ENCODE results near the gene AP4M1. TPM values are rescaled to one million over a fixed set of nuclear protein-coding genes. Genes with fewer than 3 reads are reported as not detected.

The AP4M1 gene
- total RNA-seq, 4 donors from 2014 or later = 5.0 to 52.0 (median 33.6) TPM

DNA sequence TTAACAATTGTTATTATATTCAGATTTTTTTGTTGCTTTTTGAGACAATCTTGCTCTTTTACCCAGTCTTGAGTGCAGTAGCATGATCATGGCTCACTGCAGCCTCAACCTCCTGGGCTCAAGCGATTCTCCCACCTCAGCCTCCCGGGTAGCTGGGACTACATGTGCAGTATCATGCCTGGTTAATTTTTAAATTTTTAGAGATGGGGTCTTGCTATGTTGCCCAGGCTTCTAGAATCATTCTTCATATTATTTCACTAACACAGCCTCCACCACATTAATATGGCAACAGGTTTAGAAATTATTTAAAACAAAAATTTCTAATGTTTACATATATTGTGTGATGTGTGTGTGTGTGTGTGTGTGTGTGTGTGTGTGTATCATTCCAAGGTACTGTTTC is 45.8 kb downstream of the AP4M1 start:
- Histone ChIP-seq H3K4me1 (peaks cover 0 to 11% of the 10 kb centered on the region in 2 donors), H3K27ac (no peak overlapping the region), H3K36me3 (no peaks in the 10 kb centered on the region), H3K4me3 (no peak overlapping the region), H3K9me3 (no peaks in the 10 kb centered on the region), H3K27me3 (no peaks in the 10 kb centered on the region)
- intact Hi-C loops (cut with DNase I; ENCODE audit: low total_unique reads) = no loop called here
- TF ChIP-seq POLR2A (IDR thresholded peaks at IDR 0.05) = no peak
- TF ChIP-seq, protein P1, sequence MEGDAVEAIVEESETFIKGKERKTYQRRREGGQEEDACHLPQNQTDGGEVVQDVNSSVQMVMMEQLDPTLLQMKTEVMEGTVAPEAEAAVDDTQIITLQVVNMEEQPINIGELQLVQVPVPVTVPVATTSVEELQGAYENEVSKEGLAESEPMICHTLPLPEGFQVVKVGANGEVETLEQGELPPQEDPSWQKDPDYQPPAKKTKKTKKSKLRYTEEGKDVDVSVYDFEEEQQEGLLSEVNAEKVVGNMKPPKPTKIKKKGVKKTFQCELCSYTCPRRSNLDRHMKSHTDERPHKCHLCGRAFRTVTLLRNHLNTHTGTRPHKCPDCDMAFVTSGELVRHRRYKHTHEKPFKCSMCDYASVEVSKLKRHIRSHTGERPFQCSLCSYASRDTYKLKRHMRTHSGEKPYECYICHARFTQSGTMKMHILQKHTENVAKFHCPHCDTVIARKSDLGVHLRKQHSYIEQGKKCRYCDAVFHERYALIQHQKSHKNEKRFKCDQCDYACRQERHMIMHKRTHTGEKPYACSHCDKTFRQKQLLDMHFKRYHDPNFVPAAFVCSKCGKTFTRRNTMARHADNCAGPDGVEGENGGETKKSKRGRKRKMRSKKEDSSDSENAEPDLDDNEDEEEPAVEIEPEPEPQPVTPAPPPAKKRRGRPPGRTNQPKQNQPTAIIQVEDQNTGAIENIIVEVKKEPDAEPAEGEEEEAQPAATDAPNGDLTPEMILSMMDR (IDR thresholded peaks at IDR 0.05) = no peak
- DNase-seq = no peak

DNA sequence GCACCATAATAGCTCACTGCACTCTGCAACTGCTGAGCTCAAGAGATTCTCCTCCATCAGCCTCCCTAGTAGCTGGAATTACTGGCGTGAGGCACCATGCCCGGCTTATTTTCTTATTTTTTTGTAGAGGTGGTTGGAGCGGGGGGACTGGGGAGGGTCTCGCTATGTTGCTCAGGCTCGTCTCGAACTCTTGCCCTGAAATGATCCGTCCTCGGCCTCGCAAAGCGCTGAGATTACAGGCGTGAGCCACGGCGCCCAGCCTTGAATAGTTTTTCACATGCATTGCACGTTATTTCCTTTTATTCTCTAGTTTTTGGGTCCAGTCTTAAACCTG is 46.7 kb downstream of the AP4M1 start:
- no peaks in the 10 kb centered on the region for H3K27me3 ChIP-seq
- no peak for TF ChIP-seq POLR2A (IDR thresholded peaks at IDR 0.05)
- TF ChIP-seq, protein P1 (IDR thresholded peaks at IDR 0.05) = no peak
- H3K4me3 ChIP-seq = peak overlapping the region; percentile 30 to 91
- intact Hi-C loops (cut with DNase I; ENCODE audit: low total_unique reads) = no loop called here
- no peaks in the 10 kb centered on the region for H3K36me3 ChIP-seq
- H3K9me3 ChIP-seq = no peaks in the 10 kb centered on the region
- H3K4me1 ChIP-seq = peaks cover 0 to 11% of the 10 kb centered on the region in 2 donors
- H3K27ac ChIP-seq = peak overlapping the region; percentile 74 to 85
- no peak for DNase-seq

DNA sequence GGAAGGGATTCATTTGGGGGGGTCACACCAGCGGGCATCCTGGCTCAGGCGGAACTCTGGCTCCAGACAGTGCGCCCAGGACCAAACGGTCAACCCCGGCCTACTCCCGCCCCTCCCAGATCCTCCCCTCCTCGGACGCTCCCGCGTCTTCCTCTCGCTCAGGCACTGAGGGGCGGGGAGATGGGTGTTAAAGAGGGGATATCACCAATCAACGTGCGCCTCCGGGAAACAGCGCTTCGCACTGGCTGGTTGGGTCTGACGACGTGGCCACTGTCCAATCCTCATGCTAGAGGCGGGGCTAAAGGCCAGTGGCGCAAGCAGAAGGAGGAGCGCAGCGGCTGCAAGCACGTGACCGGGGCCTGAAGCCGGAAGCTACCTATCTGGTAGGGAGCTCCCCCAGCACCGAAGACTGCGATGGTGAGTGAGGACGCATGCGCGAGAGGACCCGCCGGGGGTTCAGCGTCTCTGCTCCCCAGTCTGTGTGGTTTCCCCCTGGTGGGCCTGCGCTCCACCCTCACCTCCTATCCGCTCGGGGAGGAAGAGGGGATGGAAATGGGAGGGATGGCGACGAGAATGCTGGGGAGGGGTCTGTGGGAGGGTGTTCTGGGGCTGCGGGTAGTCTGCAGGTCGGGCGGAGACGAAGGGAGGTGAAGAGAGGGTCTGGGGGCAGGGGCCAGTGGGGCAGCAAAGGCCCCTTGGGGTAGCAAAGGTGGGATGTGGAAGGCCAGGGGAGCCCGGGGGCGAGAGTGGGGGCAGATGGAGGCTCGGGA is 47.3 kb downstream of the AP4M1 start, which contains the start of gene LAMTOR4:
Gene LAMTOR4, plus strand, starts transcription at position 360 of the 770 bp plus-strand sequence. Its CDS starts 55 bp downstream, at position 415.
- H3K4me3 ChIP-seq = peak within 1 kb of the TSS; percentile 71 to 91
- peak within 1 kb of the TSS; percentile 90 to 92 for H3K27ac ChIP-seq
- H3K9me3 ChIP-seq = no peaks in the 10 kb centered on the region
- no peaks in the 10 kb centered on the region for H3K27me3 ChIP-seq
- H3K4me1 ChIP-seq = peaks cover 0 to 11% of the 10 kb centered on the region in 2 donors
- intact Hi-C loops (cut with DNase I; ENCODE audit: low total_unique reads) = no loop called here
- DNase-seq = peak; percentile 99
- no peaks in the 10 kb centered on the region for H3K36me3 ChIP-seq
- TF ChIP-seq, protein P1 (IDR thresholded peaks at IDR 0.05) = peak in 2 of 4 experiments; percentile 4 to 9
- peak; percentile 73 to 91 for TF ChIP-seq POLR2A (IDR thresholded peaks at IDR 0.05)

DNA sequence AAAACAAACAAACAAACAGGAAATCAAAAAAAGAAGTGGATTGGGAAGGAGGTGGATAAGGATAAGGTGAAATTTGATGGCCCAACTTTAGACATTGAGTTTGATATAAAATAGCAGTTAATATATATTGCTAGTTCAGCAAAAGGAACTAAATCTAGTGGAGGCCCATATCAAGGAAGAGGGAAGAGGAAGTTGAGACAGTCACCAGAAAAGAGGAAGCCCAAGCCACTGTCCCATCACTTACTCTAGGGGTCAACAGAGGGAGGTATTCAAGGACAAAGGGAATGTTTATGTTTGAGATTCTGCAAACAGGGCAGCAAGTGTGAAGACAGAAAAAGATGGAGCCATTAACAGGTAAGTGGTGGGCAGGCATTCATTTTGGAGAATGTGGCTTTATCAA is 51.0 kb downstream of the AP4M1 start:
- no peak for DNase-seq
- no peak overlapping the region for H3K4me3 ChIP-seq
- H3K4me1 ChIP-seq = peaks cover 0 to 18% of the 10 kb centered on the region in 2 donors
- H3K27me3 ChIP-seq = no peaks in the 10 kb centered on the region
- intact Hi-C loops (cut with DNase I; ENCODE audit: low total_unique reads) = no loop called here
- no peak overlapping the region for H3K27ac ChIP-seq
- no peaks in the 10 kb centered on the region for H3K36me3 ChIP-seq
- H3K9me3 ChIP-seq = no peaks in the 10 kb centered on the region
- TF ChIP-seq POLR2A (IDR thresholded peaks at IDR 0.05) = no peak
- TF ChIP-seq, protein P1 (IDR thresholded peaks at IDR 0.05) = no peak

DNA sequence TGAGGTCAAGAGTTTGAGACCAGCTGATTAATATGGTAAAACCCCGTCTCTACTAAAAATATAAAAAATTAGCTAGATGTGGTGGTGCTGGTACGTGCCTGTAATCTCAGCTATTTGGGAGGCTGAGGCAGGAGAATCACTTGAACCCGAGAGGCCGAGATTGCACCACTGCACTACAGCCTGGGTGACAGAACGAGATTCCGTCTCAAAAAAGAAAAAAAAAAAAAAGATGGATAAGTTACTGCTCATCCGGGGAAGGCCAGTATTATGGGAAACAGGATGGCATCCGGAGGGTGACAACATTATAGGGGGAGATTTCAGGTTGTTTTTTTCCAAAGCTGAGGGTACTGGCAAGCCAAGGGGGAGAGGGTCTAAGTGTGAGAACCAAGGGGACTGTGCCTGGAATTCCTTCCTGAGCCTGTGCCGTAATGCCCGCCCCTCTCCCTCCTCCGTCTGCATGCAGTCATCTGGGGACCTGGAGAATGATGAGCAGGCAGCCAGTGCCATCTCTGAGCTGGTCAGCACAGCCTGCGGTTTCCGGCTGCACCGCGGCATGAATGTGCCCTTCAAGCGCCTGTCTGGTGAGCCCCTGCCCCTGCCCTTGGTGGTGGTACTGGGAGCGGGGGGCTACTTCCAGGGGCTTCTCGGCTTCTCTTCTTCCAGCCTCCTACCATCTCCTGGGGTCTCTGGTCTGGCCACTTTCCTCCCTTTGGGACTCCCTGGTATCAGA is 51.7 kb downstream of the AP4M1 start:
- Histone ChIP-seq H3K4me3 (no peak overlapping the region), H3K27me3 (no peaks in the 10 kb centered on the region), H3K9me3 (no peaks in the 10 kb centered on the region), H3K27ac (no peak overlapping the region), H3K4me1 (peaks cover 0 to 18% of the 10 kb centered on the region in 2 donors), H3K36me3 (no peaks in the 10 kb centered on the region)
- DNase-seq = no peak
- TF ChIP-seq, protein P1 (IDR thresholded peaks at IDR 0.05) = no peak
- TF ChIP-seq POLR2A (IDR thresholded peaks at IDR 0.05) = no peak
- intact Hi-C loops (cut with DNase I; ENCODE audit: low total_unique reads) = no loop called here

Data from uterus (tissue), 4 donors.